AG04449 (cell line): ENCODE results near the gene EPB41L4B.
A peak's percentile ranks its signal among the peaks of the same experiment; 100 is the strongest.

Source experiments
- CTCF ChIA-PET: fragments of 350-600 bp; formaldehyde crosslinking; extraction: SDS; loops from one replicate; lab custom pipeline; 2021; ENCODE audit warnings: antibody characterized with exemption; lab: Yijun Ruan, JAX
- POLR2A ChIA-PET: fragments of 400-600, 350-600 bp; formaldehyde crosslinking; extraction: SDS; loops from one replicate; lab custom pipeline; 2020; ENCODE audit warnings: antibody characterized with exemption, inconsistent platforms; lab: Yijun Ruan, JAX
- DNase-seq: peaks from one replicate; pipeline ENCODE4 v3.0.0-alpha.2; 2010; ENCODE audit warnings: low read depth, low spot score
- H3K4me3 ChIP-seq: 2 replicates; pipeline ENCODE4 v1.5.1; 2011; ENCODE audit warnings: low read depth, mild to moderate bottlenecking, control low read depth, low read length
- CTCF ChIP-seq: IDR thresholded peaks from one replicate; pipeline ENCODE4 v1.5.1; 2011; ENCODE audit warnings: mild to moderate bottlenecking, moderate library complexity, low read length, control low read depth, inconsistent platforms; ENCODE audit not compliant: insufficient read depth; ENCODE audit errors: missing control alignments

EPB41L4B gene

GRCh38 chr9:109254317-109254716, 66.5 kb downstream of the EPB41L4B start:
- POLR2A ChIA-PET, result interaction anchor here (0.6 kb wide), 1 partner anchor 11 kb away, joined by 3 read pairs; no protein-coding TSS in a partner anchor
- CTCF ChIA-PET, result interaction anchor here (0.6 to 3.0 kb wide), 2 partner anchors 11 to 67 kb away, joined by 3 to 13 read pairs; no protein-coding TSS in a partner anchor
- peak; percentile 46 for DNase-seq
- no peak overlapping the region for H3K4me3 ChIP-seq
- no peak for TF ChIP-seq CTCF

GRCh38 chr9:109253637-109254284, 67.1 kb downstream of the EPB41L4B start:
- H3K4me3 ChIP-seq, result no peak overlapping the region
- ChIA-PET CTCF (interaction anchor here (0.8 to 3.0 kb wide), 2 partner anchors 8 to 10 kb away, joined by 3 to 13 read pairs; no protein-coding TSS in a partner anchor), POLR2A (interaction anchor here (0.6 kb wide), 1 partner anchor 10 kb away, joined by 3 read pairs; no protein-coding TSS in a partner anchor)
- peak; percentile 33 for DNase-seq
- TF ChIP-seq CTCF, result no peak

- CTCF ChIA-PET, result interaction anchor here (0.8 to 3.0 kb wide), 3 partner anchors 8 to 66 kb away, joined by 3 to 13 read pairs (median 4); no protein-coding TSS in a partner anchor
- no peak for TF ChIP-seq CTCF
- H3K4me3 ChIP-seq, result no peak overlapping the region
- POLR2A ChIA-PET, result no interaction called here
- DNase-seq, result no peak
Observed at GRCh38 chr9:109253241-109253636, 67.6 kb downstream of the EPB41L4B start.

- DNase-seq, result no peak
- POLR2A ChIA-PET, result no interaction called here
- CTCF ChIA-PET, result interaction anchor here (0.6 to 3.0 kb wide), 3 partner anchors 9 to 368 kb away, joined by 3 to 13 read pairs (median 4); no protein-coding TSS in a partner anchor
- TF ChIP-seq CTCF, result no peak
- no peak overlapping the region for H3K4me3 ChIP-seq
Observed at GRCh38 chr9:109252291-109252690, 68.6 kb downstream of the EPB41L4B start.

GRCh38 chr9:109251776-109252106, 69.1 kb downstream of the EPB41L4B start:
- CTCF ChIA-PET, result interaction anchor here (0.6 to 1.5 kb wide), 2 partner anchors 68 to 368 kb away, joined by 3 to 4 read pairs; no protein-coding TSS in a partner anchor
- POLR2A ChIA-PET, result no interaction called here
- no peak for TF ChIP-seq CTCF
- no peak overlapping the region for H3K4me3 ChIP-seq
- no peak for DNase-seq

- POLR2A ChIA-PET, result interaction anchor here (0.8 kb wide), 1 partner anchor 9 kb away, joined by 3 read pairs; no protein-coding TSS in a partner anchor
- no peak for DNase-seq
- no peak for TF ChIP-seq CTCF
Observed at GRCh38 chr9:109251080-109251775, 69.6 kb downstream of the EPB41L4B start.

More at GRCh38 chr9:109251080-109251775, 69.6 kb downstream of the EPB41L4B start:
- CTCF ChIA-PET, result interaction anchor here (1.2 to 1.3 kb wide), 2 partner anchors 13 to 94 kb away, joined by 3 read pairs; no protein-coding TSS in a partner anchor
- H3K4me3 ChIP-seq, result no peak overlapping the region
